Right lobe of liver (tissue), 6 donors: ENCODE results near the gene PLXNA3. TPM values are rescaled to one million over a fixed set of nuclear protein-coding genes. Genes with fewer than 3 reads are reported as not detected.

Experiments
- ATAC-seq, 4 donors: fragments of 200-7000 bp; cut with Tn5 transposase; one replicate each; pipeline ENCODE4 v1.9.1; 2020; ENCODE audit warnings: mild to moderate bottlenecking in 4 of 4, moderate library complexity in 4 of 4
- DNase-seq, 3 donors: peaks; one replicate each; pipeline ENCODE4 v3.0.0-alpha.2; 2020
- H3K27ac ChIP-seq, 3 donors: fragments of 200-600 bp; one replicate each; pipeline ENCODE4 v1.8.0; 2022
- H3K27me3 ChIP-seq, 2 donors: fragments of 200-600 bp; one replicate each; pipeline ENCODE4 v1.8.0; 2022
- H3K36me3 ChIP-seq, 4 donors: fragments of 200-600 bp; sonication (generic) in 1 of 4; one replicate each; pipeline versions ENCODE4 v1.5.1 to v1.8.0; 2017 to 2022; ENCODE audit warnings: control low read depth in 1 of 4
- H3K4me1 ChIP-seq, 4 donors: fragments of 200-600 bp; sonication (generic) in 1 of 4; one replicate each; pipeline versions ENCODE4 v1.5.1 to v1.8.0; 2017 to 2022; ENCODE audit warnings: control low read depth in 1 of 4
- H3K4me3 ChIP-seq, 3 donors: fragments of 200-600 bp; one replicate each; pipeline ENCODE4 v1.8.0; 2022
- H3K9me3 ChIP-seq, 4 donors: fragments of 200-600 bp; sonication (generic) in 1 of 4; one replicate each; pipeline versions ENCODE4 v1.5.1 to v1.8.0; 2017 to 2022; ENCODE audit warnings: control low read depth in 1 of 4
- POLR2A ChIP-seq: fragments of 450-650 bp; IDR thresholded peaks from one replicate; pipeline ENCODE4 v1.6.1; 2017; ENCODE audit warnings: antibody characterized with exemption, mild to moderate bottlenecking
- WGBS: methylation state at CpG from one replicate; pipeline ENCODE4 v1.1.6; 2018; ENCODE audit warnings: low coverage, low lambda C conversion rate; ENCODE audit not compliant: insufficient coverage; ENCODE audit errors: missing lambda C conversion rate; 5-methylcytosine and 5-hydroxymethylcytosine counted together
- intact Hi-C, 2 donors: fragments of 100-400 bp; cut with DNase I; formaldehyde crosslinking; loops; one replicate each; pipeline versions ENCODE4 v1.11.2 to v1.14.1; 2022
- total RNA-seq, 6 experiments: library from RNA; depleted of rRNA in 2 of 6; stranded (reverse); fragments of >200 nt in 2 of 6; fragmentation: NEBNext Ultra II Directional in 3 of 6; extraction: Animal tissue kit (Norgen Biotek cat#: 25700) in 3 of 6; gene quantifications; one replicate each; pipeline versions ENCODE4 v1.1.0 to v1.2.4, GENCODE V29; 2016 to 2023
- TF ChIP-seq, protein P1 (sequence below), 4 donors: fragments of 200-600 bp in 3 of 4; fragments of 450-650 bp in 1 of 4; IDR thresholded peaks; one replicate each; pipeline versions ENCODE4 v1.5.1 to v1.8.0; 2016 to 2022; ENCODE audit warnings: antibody characterized with exemption in 4 of 4, mild to moderate bottlenecking in 2 of 4
- donor health status: DM: no; HTN: yes; CAD: no.
- donor health status: DM: no; HTN: no; CAD: no.
- donor health status: DM: no; HTN: no; CAD: no.
- donor health status: DM: no; HTN: yes; CAD: no.
- donor health status: DM: no; HTN: yes; CAD: no.

The PLXNA3 gene
- total RNA-seq, 6 experiments from 2014 or later, result 1.3 to 22.8 (median 2.6) TPM

DNA sequence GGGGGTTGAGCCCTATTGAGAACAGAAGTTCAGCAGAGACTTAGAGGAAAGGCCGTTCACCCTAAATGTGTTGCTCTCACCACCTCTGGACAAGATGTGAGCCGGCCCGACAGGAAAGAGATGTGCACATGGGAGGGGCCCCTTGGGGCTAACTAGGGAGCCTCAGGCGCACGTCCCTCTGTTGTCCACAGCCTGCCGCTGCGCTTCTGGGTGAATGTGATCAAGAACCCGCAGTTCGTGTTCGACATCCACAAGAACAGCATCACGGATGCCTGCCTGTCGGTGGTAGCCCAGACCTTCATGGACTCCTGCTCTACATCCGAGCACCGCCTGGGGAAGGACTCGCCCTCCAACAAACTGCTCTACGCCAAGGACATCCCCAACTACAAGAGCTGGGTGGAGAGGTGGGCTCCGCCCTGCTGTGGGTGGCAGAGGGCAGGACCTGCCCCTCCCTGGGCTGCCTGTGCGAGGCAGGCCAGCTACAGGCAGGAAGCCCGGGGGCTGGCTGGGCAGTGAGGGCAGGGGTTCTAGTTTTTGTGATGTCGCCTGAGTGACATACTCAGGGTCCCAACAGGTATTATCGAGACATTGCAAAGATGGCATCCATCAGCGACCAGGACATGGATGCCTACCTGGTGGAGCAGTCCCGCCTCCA, 13.0 kb downstream of the PLXNA3 start:
- no peaks in the 10 kb centered on the region for H3K9me3 ChIP-seq
- H3K4me3 ChIP-seq, result no peak overlapping the region
- no peak for TF ChIP-seq POLR2A
- TF ChIP-seq, protein P1, sequence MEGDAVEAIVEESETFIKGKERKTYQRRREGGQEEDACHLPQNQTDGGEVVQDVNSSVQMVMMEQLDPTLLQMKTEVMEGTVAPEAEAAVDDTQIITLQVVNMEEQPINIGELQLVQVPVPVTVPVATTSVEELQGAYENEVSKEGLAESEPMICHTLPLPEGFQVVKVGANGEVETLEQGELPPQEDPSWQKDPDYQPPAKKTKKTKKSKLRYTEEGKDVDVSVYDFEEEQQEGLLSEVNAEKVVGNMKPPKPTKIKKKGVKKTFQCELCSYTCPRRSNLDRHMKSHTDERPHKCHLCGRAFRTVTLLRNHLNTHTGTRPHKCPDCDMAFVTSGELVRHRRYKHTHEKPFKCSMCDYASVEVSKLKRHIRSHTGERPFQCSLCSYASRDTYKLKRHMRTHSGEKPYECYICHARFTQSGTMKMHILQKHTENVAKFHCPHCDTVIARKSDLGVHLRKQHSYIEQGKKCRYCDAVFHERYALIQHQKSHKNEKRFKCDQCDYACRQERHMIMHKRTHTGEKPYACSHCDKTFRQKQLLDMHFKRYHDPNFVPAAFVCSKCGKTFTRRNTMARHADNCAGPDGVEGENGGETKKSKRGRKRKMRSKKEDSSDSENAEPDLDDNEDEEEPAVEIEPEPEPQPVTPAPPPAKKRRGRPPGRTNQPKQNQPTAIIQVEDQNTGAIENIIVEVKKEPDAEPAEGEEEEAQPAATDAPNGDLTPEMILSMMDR (IDR thresholded peaks at IDR 0.05), result no peak
- H3K27me3 ChIP-seq, result no peaks in the 10 kb centered on the region
- H3K36me3 ChIP-seq, result no peaks in the 10 kb centered on the region
- DNase-seq, result no peak
- no peaks in the 10 kb centered on the region for H3K4me1 ChIP-seq
- no peak for ATAC-seq
- WGBS, result 86% methylated on average over 2 of the region's 23 CpGs
- no peak overlapping the region for H3K27ac ChIP-seq
- intact Hi-C loops, result no loop called here

DNA sequence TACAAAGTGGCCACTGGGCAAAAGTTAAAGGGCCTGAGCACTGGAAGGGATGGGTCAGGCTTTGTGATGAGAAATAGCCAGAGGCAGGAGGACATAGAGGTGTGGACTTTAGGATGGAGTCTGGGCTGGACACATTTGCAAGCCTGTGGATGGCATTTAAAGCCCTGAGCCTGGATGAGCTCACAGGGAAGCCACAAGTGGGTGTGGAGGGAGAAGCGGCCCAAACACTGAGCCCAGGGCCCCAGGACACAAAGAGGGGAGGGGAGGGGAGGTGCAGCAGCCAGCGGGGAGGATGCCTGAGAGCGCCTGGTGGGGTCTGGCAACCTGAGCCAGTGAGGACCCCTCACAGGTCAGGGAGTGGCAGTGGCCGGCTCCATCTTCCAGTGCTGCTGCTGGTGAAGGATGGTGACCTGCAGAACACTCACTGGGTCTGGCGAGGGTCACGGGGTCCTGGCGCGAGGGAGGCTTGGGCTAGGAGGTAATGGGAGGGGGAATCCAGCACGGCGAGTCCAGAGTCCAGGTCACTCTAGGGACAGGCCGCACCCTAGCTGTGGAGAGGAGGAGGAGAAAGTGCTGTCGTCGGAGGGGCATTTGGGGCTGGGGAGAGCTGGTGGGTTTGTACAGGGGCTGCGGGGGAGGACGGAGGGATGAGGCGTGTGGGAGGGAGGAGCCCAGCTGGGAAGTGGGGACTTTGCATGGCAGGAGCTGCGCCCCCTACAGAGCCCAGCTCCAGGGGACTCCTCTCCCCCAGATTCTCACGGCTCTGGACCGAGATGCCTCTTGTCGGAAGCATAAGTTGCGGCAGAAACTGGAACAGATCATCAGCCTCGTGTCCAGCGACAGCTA, 14.0 kb downstream of the PLXNA3 start:
- no peak for ATAC-seq
- DNase-seq, result peak in 1 of 3 donors; percentile 19
- Histone ChIP-seq H3K27me3 (no peaks in the 10 kb centered on the region), H3K4me1 (no peaks in the 10 kb centered on the region), H3K27ac (no peak overlapping the region), H3K36me3 (no peaks in the 10 kb centered on the region), H3K9me3 (no peaks in the 10 kb centered on the region), H3K4me3 (no peak overlapping the region)
- WGBS, result 48% methylated on average over 8 of the region's 23 CpGs
- TF ChIP-seq POLR2A, result no peak
- TF ChIP-seq, protein P1 (IDR thresholded peaks at IDR 0.05), result no peak
- intact Hi-C loops, result no loop called here

DNA sequence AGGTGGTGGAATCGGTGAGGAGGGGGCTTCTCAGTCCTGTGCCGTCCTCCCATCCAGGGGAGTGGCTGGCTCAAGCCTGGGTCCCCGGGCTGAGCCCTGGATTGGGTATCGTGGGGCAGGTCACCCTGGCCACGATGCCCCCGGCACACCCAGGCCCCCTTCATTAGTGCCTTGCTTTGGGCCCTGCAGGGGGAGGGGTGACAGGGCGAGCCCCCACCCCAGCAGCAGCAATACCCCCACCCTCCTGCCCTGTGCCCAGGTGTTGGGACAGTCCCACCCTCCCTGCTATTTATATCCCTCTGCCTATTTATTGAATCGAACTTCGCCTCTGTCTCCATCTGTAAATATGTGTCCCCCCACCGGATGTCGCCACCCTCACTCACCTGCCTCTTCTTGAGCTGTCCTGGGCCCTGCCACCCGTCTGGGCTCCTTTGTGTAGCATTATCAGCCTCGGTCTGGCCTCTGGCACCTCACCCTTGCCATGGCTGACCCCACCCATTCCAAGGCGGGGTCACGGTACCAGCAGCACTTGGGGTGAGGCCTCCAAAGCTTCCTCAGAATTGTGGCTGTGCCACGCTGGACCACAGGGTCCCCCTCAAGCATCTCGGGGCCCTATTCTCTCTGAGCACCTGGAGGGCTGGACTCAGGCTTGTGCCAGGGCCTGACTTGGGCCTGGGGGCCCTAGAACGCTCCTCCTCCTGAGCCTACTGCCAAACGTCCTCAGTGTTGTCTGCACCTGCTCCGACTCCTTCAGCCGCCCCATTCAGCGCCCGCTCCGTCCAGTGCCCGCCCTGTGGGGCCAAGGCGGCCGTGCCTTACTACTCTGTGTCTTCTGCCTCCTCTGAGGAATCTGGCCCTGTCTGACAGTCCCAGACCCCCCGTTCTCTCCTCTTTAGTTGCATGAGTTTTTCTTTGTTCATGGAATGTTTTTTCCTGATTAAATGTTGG, 14.9 kb downstream of the PLXNA3 start:
- H3K4me1 ChIP-seq, result no peaks in the 10 kb centered on the region
- intact Hi-C loops, result no loop called here
- ATAC-seq, result no peak
- H3K36me3 ChIP-seq, result no peaks in the 10 kb centered on the region
- 74% methylated on average over 17 of the region's 28 CpGs for WGBS
- no peak overlapping the region for H3K4me3 ChIP-seq
- no peaks in the 10 kb centered on the region for H3K9me3 ChIP-seq
- DNase-seq, result peak in 1 of 3 donors; percentile 17
- H3K27ac ChIP-seq, result no peak overlapping the region
- H3K27me3 ChIP-seq, result no peaks in the 10 kb centered on the region
- no peak for TF ChIP-seq POLR2A
- TF ChIP-seq, protein P1 (IDR thresholded peaks at IDR 0.05), result no peak

- DNase-seq, result no peak
- intact Hi-C loops, result no loop called here
- TF ChIP-seq, protein P1 (IDR thresholded peaks at IDR 0.05), result no peak
- TF ChIP-seq POLR2A, result no peak
- no peaks in the 10 kb centered on the region for H3K4me1 ChIP-seq
- H3K27me3 ChIP-seq, result no peaks in the 10 kb centered on the region
- 72% methylated on average over 6 of the region's 7 CpGs for WGBS
- H3K36me3 ChIP-seq, result no peaks in the 10 kb centered on the region
- ATAC-seq, result no peak
- H3K4me3 ChIP-seq, result no peak overlapping the region
- no peak overlapping the region for H3K27ac ChIP-seq
- no peaks in the 10 kb centered on the region for H3K9me3 ChIP-seq
Measured at GRCh38 chrX:154473683-154474082, 15.6 kb downstream of the PLXNA3 start.
